ENCODE data around the gene ATXN2.

DNA sequence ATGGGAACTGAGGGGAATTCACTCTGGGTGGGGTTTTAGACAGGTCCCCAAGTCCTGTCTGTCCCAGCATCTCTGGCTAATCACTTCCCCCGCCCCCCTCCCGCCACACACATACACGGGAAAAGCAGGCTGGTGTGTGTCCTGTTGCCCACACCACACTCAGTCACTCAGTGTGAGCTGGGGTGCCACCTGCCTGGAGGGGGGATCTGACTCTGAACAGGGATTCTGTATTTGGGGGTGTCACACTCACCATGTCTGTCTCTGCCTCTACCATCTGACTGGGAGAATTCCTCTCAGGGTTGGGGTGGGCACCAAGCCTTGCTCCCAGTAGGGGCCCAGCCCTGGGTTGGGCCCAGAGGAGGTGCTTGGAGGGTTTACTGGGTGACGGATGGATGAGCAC is 162.3 kb downstream of the ATXN2 start:
- TF ChIP-seq, protein P1, sequence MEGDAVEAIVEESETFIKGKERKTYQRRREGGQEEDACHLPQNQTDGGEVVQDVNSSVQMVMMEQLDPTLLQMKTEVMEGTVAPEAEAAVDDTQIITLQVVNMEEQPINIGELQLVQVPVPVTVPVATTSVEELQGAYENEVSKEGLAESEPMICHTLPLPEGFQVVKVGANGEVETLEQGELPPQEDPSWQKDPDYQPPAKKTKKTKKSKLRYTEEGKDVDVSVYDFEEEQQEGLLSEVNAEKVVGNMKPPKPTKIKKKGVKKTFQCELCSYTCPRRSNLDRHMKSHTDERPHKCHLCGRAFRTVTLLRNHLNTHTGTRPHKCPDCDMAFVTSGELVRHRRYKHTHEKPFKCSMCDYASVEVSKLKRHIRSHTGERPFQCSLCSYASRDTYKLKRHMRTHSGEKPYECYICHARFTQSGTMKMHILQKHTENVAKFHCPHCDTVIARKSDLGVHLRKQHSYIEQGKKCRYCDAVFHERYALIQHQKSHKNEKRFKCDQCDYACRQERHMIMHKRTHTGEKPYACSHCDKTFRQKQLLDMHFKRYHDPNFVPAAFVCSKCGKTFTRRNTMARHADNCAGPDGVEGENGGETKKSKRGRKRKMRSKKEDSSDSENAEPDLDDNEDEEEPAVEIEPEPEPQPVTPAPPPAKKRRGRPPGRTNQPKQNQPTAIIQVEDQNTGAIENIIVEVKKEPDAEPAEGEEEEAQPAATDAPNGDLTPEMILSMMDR (IDR thresholded peaks at IDR 0.05) = no peak
- TF ChIP-seq POLR2A (IDR thresholded peaks at IDR 0.05) = no peak

Data from breast epithelium (tissue), 3 donors.